Measurements from ENCODE around the gene MAP6. TPM values are rescaled to one million over a fixed set of nuclear protein-coding genes. Genes with fewer than 3 reads are reported as not detected.

The MAP6 gene
- total RNA-seq, 1 donor from 2014 or later: 10.8 TPM

DNA sequence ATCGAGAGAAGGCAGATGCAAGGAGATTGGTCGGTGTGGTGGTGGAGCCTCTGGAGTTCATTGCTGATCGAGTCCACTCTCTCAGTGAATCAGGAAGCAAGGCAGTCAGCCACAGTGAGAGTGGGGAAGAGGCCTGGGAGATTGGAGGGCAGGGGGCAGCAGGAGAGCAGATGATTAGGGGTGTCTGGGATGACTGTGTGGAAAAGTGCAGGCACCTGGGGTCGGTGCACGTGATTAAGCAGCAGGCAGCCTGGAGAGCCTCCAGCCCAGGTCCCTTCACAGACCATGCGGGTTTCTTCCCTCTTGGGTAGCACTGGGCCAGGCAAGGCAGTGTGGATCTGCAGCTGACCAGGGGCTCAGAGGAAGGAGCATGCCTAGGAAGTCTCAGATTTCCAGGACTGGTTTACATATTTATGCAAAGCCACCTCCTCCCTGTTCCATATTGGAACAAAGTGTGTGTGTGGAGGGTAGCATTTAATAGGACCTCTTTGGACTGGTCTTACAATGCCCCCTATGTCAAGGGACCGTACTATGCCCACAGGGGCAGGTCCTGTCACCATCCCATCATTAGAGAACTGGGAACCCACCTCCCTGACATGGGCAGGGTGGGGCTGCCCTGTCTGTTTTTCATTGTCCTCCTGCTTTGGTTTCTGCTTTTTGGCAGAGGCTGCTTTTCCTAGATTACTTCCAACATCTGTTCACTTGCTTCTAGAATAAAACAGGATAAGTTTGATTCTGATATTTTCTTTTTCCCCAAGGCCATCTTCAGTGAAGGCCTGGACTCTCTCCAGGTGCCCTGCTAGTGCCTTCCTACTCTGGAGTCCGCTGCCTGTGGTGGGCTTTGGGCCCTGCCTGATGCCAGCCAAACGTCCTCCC lies 129.1 kb downstream of the MAP6 start:
- Histone ChIP-seq H3K9me3 (no peaks in the 10 kb centered on the region), H3K4me3 (no peak overlapping the region), H3K27me3 (ENCODE audit: low read depth) (no peaks in the 10 kb centered on the region), H3K36me3 (no peaks in the 10 kb centered on the region), H3K4me1 (peaks cover 5% of the 10 kb centered on the region), H3K27ac (no peak overlapping the region)
- intact Hi-C loops (cut with DNase I): no loop called here
- TF ChIP-seq, protein P1, sequence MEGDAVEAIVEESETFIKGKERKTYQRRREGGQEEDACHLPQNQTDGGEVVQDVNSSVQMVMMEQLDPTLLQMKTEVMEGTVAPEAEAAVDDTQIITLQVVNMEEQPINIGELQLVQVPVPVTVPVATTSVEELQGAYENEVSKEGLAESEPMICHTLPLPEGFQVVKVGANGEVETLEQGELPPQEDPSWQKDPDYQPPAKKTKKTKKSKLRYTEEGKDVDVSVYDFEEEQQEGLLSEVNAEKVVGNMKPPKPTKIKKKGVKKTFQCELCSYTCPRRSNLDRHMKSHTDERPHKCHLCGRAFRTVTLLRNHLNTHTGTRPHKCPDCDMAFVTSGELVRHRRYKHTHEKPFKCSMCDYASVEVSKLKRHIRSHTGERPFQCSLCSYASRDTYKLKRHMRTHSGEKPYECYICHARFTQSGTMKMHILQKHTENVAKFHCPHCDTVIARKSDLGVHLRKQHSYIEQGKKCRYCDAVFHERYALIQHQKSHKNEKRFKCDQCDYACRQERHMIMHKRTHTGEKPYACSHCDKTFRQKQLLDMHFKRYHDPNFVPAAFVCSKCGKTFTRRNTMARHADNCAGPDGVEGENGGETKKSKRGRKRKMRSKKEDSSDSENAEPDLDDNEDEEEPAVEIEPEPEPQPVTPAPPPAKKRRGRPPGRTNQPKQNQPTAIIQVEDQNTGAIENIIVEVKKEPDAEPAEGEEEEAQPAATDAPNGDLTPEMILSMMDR (IDR thresholded peaks at IDR 0.05): no peak
- ATAC-seq: no peak
- peak; percentile 28 for DNase-seq

DNA sequence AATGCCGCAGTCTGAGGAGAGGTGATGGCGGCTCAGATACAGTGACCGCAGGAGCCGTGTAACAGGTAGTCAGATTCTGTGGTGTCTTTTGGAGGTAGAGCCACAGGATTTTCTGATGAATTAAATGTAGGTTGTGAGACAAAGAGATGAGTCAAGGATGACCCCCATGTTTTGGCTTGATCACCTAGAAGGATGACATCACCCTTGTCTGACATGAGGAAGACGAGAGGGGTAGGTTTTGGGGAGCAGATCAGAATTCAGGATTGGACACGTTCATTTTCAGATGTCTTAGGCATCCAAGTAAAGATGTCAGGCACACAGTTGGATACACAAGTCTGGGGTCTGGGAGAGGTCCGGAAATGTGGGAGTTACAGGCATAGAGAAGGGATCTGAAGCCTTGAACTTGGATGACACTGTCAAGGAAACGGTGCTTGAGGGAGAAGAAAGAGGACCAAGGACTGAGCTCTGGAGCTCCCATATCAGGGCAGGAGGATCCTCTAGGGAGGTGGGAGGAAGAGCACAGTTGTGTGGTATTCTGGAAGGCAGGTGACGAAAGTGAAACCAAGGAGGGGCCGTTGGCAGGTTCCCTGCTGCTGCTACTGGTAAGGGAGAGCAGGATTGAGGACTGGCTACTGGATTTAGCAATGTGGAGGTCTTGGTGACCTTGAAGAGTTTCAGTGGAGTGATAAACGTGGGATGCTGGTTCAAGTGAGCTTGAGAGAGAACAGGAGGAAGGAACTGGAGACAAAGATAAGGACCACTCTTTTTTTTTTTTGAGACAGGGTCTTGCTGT lies 130.5 kb downstream of the MAP6 start:
- Histone ChIP-seq H3K27ac (no peak overlapping the region), H3K9me3 (no peaks in the 10 kb centered on the region), H3K4me3 (no peak overlapping the region), H3K4me1 (peaks cover 5% of the 10 kb centered on the region), H3K36me3 (no peaks in the 10 kb centered on the region), H3K27me3 (ENCODE audit: low read depth) (no peaks in the 10 kb centered on the region)
- no peak for ATAC-seq
- TF ChIP-seq, protein P1 (IDR thresholded peaks at IDR 0.05): no peak
- intact Hi-C loops (cut with DNase I): no loop called here
- DNase-seq: peak; percentile 12

DNA sequence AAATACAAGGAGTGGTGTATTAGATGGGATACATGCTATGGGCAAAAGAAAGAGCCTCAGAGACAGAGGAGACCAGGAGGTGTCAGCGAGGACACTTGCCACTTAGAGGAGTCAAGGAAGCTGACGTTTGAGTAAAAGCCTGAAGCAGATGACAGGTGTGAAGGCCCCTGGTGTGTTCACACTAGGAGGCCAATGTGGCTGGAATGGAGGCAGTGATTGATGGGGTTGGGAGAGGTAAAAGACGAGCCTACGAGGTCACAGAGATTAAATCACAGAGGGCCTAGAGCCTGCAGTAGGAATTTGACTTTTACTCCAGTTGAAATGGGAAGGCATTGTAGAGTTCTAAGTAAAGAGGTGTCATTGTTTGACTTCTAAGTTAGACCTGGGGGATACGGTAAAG lies 131.1 kb downstream of the MAP6 start:
- peaks cover 5% of the 10 kb centered on the region for H3K4me1 ChIP-seq
- intact Hi-C loops (cut with DNase I): no loop called here
- TF ChIP-seq, protein P1 (IDR thresholded peaks at IDR 0.05): no peak
- no peak for ATAC-seq
- no peaks in the 10 kb centered on the region for H3K9me3 ChIP-seq
- H3K36me3 ChIP-seq: no peaks in the 10 kb centered on the region
- no peak overlapping the region for H3K4me3 ChIP-seq
- no peak overlapping the region for H3K27ac ChIP-seq
- DNase-seq: no peak
- no peaks in the 10 kb centered on the region for H3K27me3 ChIP-seq (ENCODE audit: low read depth)

Other genes with a start within 250 kb of the MAP6 start
- gene KLHL35, start 235.8 kb downstream of the MAP6 start, total RNA-seq: 2.6 TPM
- gene GDPD5, start 143.1 kb downstream of the MAP6 start, total RNA-seq: 15.8 TPM
- 131 TPM for gene SERPINH1, start 106.8 kb downstream of the MAP6 start, total RNA-seq
- gene MOGAT2, start 48.8 kb upstream of the MAP6 start, total RNA-seq: not detected
- 7.4 TPM for gene DGAT2, start 99.7 kb upstream of the MAP6 start, total RNA-seq
- 36.0 TPM for gene UVRAG, start 146.2 kb upstream of the MAP6 start, total RNA-seq

Data from lower lobe of right lung (tissue), 2 donors.